Measurements from ENCODE around the gene P2RY1.

DNA sequence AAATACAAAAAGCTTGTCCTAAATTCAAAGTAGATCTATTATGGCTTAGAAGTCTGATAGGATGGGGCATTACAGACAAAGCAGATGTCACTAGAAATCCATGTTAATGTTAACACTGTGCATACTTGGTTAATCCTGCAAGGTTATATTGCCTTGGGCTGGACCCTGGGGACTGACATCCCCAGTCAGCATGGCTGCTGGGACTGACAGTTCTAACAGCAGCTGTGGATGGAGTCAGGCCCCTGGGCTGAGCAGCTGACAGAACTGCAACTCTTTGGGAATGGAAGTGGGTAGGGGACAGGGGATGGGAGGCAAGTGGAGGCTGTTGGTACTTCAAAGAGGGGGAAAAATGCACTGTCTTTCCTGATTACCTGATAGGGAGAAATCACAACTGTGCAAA is 7.5 kb downstream of the P2RY1 start:
- TF ChIP-seq, protein P1, sequence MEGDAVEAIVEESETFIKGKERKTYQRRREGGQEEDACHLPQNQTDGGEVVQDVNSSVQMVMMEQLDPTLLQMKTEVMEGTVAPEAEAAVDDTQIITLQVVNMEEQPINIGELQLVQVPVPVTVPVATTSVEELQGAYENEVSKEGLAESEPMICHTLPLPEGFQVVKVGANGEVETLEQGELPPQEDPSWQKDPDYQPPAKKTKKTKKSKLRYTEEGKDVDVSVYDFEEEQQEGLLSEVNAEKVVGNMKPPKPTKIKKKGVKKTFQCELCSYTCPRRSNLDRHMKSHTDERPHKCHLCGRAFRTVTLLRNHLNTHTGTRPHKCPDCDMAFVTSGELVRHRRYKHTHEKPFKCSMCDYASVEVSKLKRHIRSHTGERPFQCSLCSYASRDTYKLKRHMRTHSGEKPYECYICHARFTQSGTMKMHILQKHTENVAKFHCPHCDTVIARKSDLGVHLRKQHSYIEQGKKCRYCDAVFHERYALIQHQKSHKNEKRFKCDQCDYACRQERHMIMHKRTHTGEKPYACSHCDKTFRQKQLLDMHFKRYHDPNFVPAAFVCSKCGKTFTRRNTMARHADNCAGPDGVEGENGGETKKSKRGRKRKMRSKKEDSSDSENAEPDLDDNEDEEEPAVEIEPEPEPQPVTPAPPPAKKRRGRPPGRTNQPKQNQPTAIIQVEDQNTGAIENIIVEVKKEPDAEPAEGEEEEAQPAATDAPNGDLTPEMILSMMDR (IDR thresholded peaks at IDR 0.05), result no peak
- TF ChIP-seq POLR2A (IDR thresholded peaks at IDR 0.05), result no peak

All from esophagus squamous epithelium (tissue), 4 donors.